Measurements from ENCODE around the gene UTP18.

DNA sequence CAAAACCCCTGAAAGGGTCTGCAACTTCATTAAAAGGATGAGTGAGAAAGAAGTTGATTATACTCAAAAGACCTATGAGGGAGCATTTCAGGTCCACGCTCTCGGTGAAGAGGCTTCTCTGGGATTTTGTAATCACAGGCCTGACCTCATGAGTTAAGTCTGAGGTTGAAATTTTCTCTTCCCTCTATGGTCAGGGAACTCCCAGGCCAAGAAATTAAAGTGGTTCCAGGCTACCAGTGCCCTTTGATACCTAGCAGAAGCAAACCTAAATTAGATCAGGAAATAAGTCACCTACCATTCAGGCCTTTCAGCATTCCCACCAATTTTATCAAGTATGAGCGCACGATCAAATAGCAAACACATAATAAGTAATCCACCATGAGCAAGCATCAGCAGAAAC lies 28.3 kb upstream of the UTP18 start:
- TF ChIP-seq, protein P1, sequence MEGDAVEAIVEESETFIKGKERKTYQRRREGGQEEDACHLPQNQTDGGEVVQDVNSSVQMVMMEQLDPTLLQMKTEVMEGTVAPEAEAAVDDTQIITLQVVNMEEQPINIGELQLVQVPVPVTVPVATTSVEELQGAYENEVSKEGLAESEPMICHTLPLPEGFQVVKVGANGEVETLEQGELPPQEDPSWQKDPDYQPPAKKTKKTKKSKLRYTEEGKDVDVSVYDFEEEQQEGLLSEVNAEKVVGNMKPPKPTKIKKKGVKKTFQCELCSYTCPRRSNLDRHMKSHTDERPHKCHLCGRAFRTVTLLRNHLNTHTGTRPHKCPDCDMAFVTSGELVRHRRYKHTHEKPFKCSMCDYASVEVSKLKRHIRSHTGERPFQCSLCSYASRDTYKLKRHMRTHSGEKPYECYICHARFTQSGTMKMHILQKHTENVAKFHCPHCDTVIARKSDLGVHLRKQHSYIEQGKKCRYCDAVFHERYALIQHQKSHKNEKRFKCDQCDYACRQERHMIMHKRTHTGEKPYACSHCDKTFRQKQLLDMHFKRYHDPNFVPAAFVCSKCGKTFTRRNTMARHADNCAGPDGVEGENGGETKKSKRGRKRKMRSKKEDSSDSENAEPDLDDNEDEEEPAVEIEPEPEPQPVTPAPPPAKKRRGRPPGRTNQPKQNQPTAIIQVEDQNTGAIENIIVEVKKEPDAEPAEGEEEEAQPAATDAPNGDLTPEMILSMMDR (IDR thresholded peaks at IDR 0.05): no peak
- no peak for TF ChIP-seq POLR2A (IDR thresholded peaks at IDR 0.05)

Data from uterus (tissue), 2 donors.